H9 (cell line): ENCODE data around the gene DYRK1A. TPM values are rescaled to one million over a fixed set of nuclear protein-coding genes. Genes with fewer than 3 reads are reported as not detected.

Source experiments
- DNase-seq: peaks from one replicate; pipeline ENCODE4 v3.0.0-alpha.2; 2017
- H2AFZ ChIP-seq: one replicate; pipeline ENCODE4 v1.6.1; 2013; ENCODE audit warnings: mild to moderate bottlenecking, low read length, control low read depth, moderate library complexity
- H2AK5ac ChIP-seq: 2 replicates; pipeline ENCODE4 v1.6.1; 2013; ENCODE audit warnings: low read length, control low read depth, mixed read lengths; ENCODE audit not compliant: insufficient read length
- H2BK120ac ChIP-seq: one replicate; pipeline ENCODE4 v1.6.1; 2013; ENCODE audit warnings: low read depth, mild to moderate bottlenecking, low read length, control low read depth, inconsistent platforms; ENCODE audit not compliant: poor library complexity, severe bottlenecking
- H2BK12ac ChIP-seq: 2 replicates; pipeline ENCODE4 v1.6.1; 2013; ENCODE audit warnings: low read length, control low read depth, mixed read lengths, low read depth; ENCODE audit not compliant: insufficient read length
- H2BK15ac ChIP-seq: 2 replicates; pipeline ENCODE4 v1.6.1; 2013; ENCODE audit warnings: low read depth, low read length, control low read depth
- H2BK20ac ChIP-seq: one replicate; pipeline ENCODE4 v1.6.1; 2013; ENCODE audit warnings: low read depth, mild to moderate bottlenecking, low read length, control low read depth, inconsistent platforms; ENCODE audit not compliant: poor library complexity, severe bottlenecking
- H2BK5ac ChIP-seq: 2 replicates; pipeline ENCODE4 v1.6.1; 2013; ENCODE audit warnings: low read length, control low read depth, mixed read lengths; ENCODE audit not compliant: insufficient read length
- H3K14ac ChIP-seq: 2 replicates; pipeline ENCODE4 v1.6.1; 2013; ENCODE audit warnings: low read length, control low read depth; ENCODE audit not compliant: insufficient read depth
- H3K18ac ChIP-seq: 2 replicates; pipeline ENCODE4 v1.6.1; 2013; ENCODE audit warnings: low read depth, mild to moderate bottlenecking, mixed read lengths, low read length, control low read depth; ENCODE audit not compliant: insufficient read length
- H3K23ac ChIP-seq: 2 replicates; pipeline ENCODE4 v1.6.1; 2013; ENCODE audit warnings: low read length, control low read depth, mixed read lengths, low read depth; ENCODE audit not compliant: insufficient read length
- H3K23me2 ChIP-seq: 2 replicates; pipeline ENCODE4 v1.6.1; 2013; ENCODE audit warnings: low read depth, mild to moderate bottlenecking, mixed read lengths, low read length, control low read depth; ENCODE audit not compliant: insufficient read length, poor library complexity, severe bottlenecking
- H3K27ac ChIP-seq: 2 replicates; pipeline ENCODE4 v1.5.1; 2013; ENCODE audit warnings: low read length, control low read depth, mixed read lengths, low read depth; ENCODE audit not compliant: insufficient read length
- H3K27me3 ChIP-seq: 2 replicates; pipeline ENCODE4 v1.6.1; 2013; ENCODE audit warnings: low read length, control low read depth, inconsistent platforms; ENCODE audit not compliant: insufficient read depth
- H3K4ac ChIP-seq: 2 replicates; pipeline ENCODE4 v1.6.1; 2013; ENCODE audit warnings: low read depth, mild to moderate bottlenecking, control low read depth, inconsistent platforms, low read length, moderate library complexity
- H3K4me1 ChIP-seq: 2 replicates; pipeline ENCODE4 v1.6.1; 2013; ENCODE audit warnings: low read length, control low read depth, inconsistent platforms; ENCODE audit not compliant: insufficient read depth
- H3K4me2 ChIP-seq: 2 replicates; pipeline ENCODE4 v1.6.1; 2013; ENCODE audit warnings: low read length, control low read depth, mixed read lengths; ENCODE audit not compliant: insufficient read length, insufficient read depth
- H3K56ac ChIP-seq: 2 replicates; pipeline ENCODE4 v1.6.1; 2013; ENCODE audit warnings: low read depth, mild to moderate bottlenecking, mixed read lengths, low read length, control low read depth; ENCODE audit not compliant: insufficient read length
- H3K79me1 ChIP-seq: 2 replicates; pipeline ENCODE4 v1.6.1; 2013; ENCODE audit warnings: low read depth, mild to moderate bottlenecking, moderate library complexity, low read length, control low read depth, inconsistent platforms; ENCODE audit not compliant: insufficient read depth, poor library complexity, severe bottlenecking
- H3K79me2 ChIP-seq: 2 replicates; pipeline ENCODE4 v1.6.1; 2013; ENCODE audit warnings: low read length, control low read depth, inconsistent platforms; ENCODE audit not compliant: insufficient read depth
- H3K9ac ChIP-seq: 2 replicates; pipeline ENCODE4 v1.6.1; 2013; ENCODE audit warnings: low read length, control low read depth, mixed read lengths; ENCODE audit not compliant: insufficient read length; ENCODE audit errors: extremely low read depth
- H3K9me3 ChIP-seq: one replicate; pipeline ENCODE4 v1.6.1; 2013; ENCODE audit warnings: low read depth, low read length, inconsistent platforms; ENCODE audit not compliant: control insufficient read depth
- H3T11ph ChIP-seq: one replicate; pipeline ENCODE4 v1.6.1; 2013; ENCODE audit warnings: mild to moderate bottlenecking, low read length, control low read depth, inconsistent platforms
- H4K20me1 ChIP-seq: one replicate; pipeline ENCODE4 v1.6.1; 2013; ENCODE audit not compliant: control insufficient read depth, insufficient read length, insufficient read depth
- H4K5ac ChIP-seq: 2 replicates; pipeline ENCODE4 v1.6.1; 2013; ENCODE audit warnings: low read depth, mild to moderate bottlenecking, mixed read lengths, low read length, control low read depth; ENCODE audit not compliant: insufficient read length
- H4K8ac ChIP-seq: replicated peaks from 2 replicates; pipeline ENCODE4 v1.6.1; 2013; ENCODE audit warnings: low read length, control low read depth, mixed read lengths, low read depth; ENCODE audit not compliant: insufficient read length
- H4K91ac ChIP-seq: 2 replicates; pipeline ENCODE4 v1.6.1; 2013; ENCODE audit warnings: low read depth, mild to moderate bottlenecking, moderate library complexity, mixed read lengths, low read length, control low read depth; ENCODE audit not compliant: insufficient read length
- H3K27ac Mint-ChIP-seq, 3 experiments: 2 replicates in 2 of 3; 3 replicates in 1 of 3; pipeline ENCODE4 v1.8.0; 2020 to 2021; ENCODE audit warnings: mixed read lengths in 3 of 3, mild to moderate bottlenecking in 1 of 3, moderate library complexity in 1 of 3
- H3K27me3 Mint-ChIP-seq: 2 replicates; pipeline ENCODE4 v1.8.0; 2021; ENCODE audit warnings: low read depth, mild to moderate bottlenecking, moderate library complexity, mixed read lengths
- H3K36me3 Mint-ChIP-seq, 3 experiments: 2 replicates in 2 of 3; 3 replicates in 1 of 3; pipeline ENCODE4 v1.8.0; 2020 to 2021; ENCODE audit warnings: low read depth in 3 of 3, mixed read lengths in 3 of 3; ENCODE audit not compliant: insufficient read depth in 1 of 3
- H3K4me1 Mint-ChIP-seq, 2 experiments: 2 replicates each; pipeline ENCODE4 v1.8.0; 2020; ENCODE audit warnings: mixed read lengths in 2 of 2
- H3K4me3 Mint-ChIP-seq, 2 experiments: 2 replicates in 1 of 2; 3 replicates in 1 of 2; pipeline ENCODE4 v1.8.0; 2020 to 2021; ENCODE audit warnings: mild to moderate bottlenecking in 2 of 2, mixed read lengths in 2 of 2, moderate library complexity in 1 of 2
- H3K9me3 Mint-ChIP-seq, 2 experiments: 2 replicates in 1 of 2; 3 replicates in 1 of 2; pipeline ENCODE4 v1.8.0; 2020; ENCODE audit warnings: mild to moderate bottlenecking in 2 of 2, mixed read lengths in 2 of 2, moderate library complexity in 1 of 2
- WGBS: extraction: QIAGEN DNeasy Blood & Tissue Kit; methylation state at CpG from one replicate; pipeline ENCODE4 v1.1.7; 2013; ENCODE audit warnings: missing lambda C conversion rate, low lambda C conversion rate, mixed read lengths; ENCODE audit not compliant: insufficient read length; ENCODE audit errors: extremely low coverage; 5-methylcytosine and 5-hydroxymethylcytosine counted together
- total RNA-seq: library from RNA; stranded (reverse); gene quantifications from 2 replicates; pipeline ENCODE4 v1.2.1, GENCODE V29; 2021
- TF ChIP-seq, protein P1 (sequence below): fragments of 200-600 bp; sonication (generic); conservative IDR thresholded peaks from 3 replicates; pipeline ENCODE4 v1.8.0; 2021; ENCODE audit warnings: antibody characterized with exemption, mild to moderate bottlenecking

The DYRK1A gene
- total RNA-seq, 1 experiment from 2014 or later, result 73.6 TPM

DNA sequence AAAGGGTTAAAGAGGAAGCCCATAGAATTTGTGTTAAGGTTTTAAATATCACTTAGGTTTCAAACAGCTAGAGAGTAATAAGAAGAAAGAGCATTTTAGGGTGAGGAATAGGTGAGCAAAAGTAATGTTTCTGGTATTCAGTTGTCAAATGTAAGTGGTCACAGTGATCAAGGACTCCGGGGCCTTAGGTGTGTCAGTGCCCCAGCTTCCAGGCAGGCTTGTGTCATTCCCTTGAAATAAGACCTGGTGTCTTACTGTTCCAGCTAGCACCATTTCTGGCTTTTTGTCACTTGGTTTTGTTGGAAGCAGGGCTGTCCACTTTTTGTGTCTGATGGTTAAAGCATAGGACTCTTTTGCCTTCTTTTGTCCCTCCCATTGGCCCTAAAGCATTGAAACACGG lies 69.6 kb downstream of the DYRK1A start:
- H3K27me3 Mint-ChIP-seq, result no peaks in the 10 kb centered on the region
- H3K4me2 ChIP-seq, result no peak overlapping the region
- WGBS, result no CpG with 5 or more reads among the region's 2 CpGs

More for the DNA sequence above, 69.6 kb downstream of the DYRK1A start:
- peaks cover 16 to 22% (median 22%) of the 10 kb centered on the region in 3 experiments for H3K36me3 Mint-ChIP-seq
- H3K27ac ChIP-seq, result no peak overlapping the region
- no peak overlapping the region for H3K27ac Mint-ChIP-seq
- H3K9me3 Mint-ChIP-seq, result peaks cover 8 to 14% of the 10 kb centered on the region in 2 experiments
- no peak overlapping the region for H2BK12ac ChIP-seq
- H3K56ac ChIP-seq, result no peak overlapping the region
- no peak overlapping the region for H2BK5ac ChIP-seq
- H2BK20ac ChIP-seq, result no peak overlapping the region
- no peak overlapping the region for H3K4ac ChIP-seq
- no peak overlapping the region for H2BK120ac ChIP-seq
- no peak overlapping the region for H3K4me3 Mint-ChIP-seq
- H3K23ac ChIP-seq, result no peak overlapping the region
- no peak for DNase-seq
- no peak overlapping the region for H4K91ac ChIP-seq
- peaks cover 3% of the 10 kb centered on the region; the same call in 1 of the 2 replicates for H3K4me1 ChIP-seq
- H3K79me2 ChIP-seq, result peaks cover 31% of the 10 kb centered on the region; the same call in 1 of the 2 replicates
- no peaks in the 10 kb centered on the region for H3K27me3 ChIP-seq
- no peak overlapping the region for H4K8ac ChIP-seq
- no peak overlapping the region for H4K5ac ChIP-seq
- no peak overlapping the region for H3K14ac ChIP-seq
- H3K23me2 ChIP-seq, result no peaks in the 10 kb centered on the region
- TF ChIP-seq, protein P1, sequence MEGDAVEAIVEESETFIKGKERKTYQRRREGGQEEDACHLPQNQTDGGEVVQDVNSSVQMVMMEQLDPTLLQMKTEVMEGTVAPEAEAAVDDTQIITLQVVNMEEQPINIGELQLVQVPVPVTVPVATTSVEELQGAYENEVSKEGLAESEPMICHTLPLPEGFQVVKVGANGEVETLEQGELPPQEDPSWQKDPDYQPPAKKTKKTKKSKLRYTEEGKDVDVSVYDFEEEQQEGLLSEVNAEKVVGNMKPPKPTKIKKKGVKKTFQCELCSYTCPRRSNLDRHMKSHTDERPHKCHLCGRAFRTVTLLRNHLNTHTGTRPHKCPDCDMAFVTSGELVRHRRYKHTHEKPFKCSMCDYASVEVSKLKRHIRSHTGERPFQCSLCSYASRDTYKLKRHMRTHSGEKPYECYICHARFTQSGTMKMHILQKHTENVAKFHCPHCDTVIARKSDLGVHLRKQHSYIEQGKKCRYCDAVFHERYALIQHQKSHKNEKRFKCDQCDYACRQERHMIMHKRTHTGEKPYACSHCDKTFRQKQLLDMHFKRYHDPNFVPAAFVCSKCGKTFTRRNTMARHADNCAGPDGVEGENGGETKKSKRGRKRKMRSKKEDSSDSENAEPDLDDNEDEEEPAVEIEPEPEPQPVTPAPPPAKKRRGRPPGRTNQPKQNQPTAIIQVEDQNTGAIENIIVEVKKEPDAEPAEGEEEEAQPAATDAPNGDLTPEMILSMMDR, result no peak
- no peak overlapping the region for H2AFZ ChIP-seq
- peaks cover 26 to 27% of the 10 kb centered on the region in 2 experiments for H3K4me1 Mint-ChIP-seq
- no peak overlapping the region for H2BK15ac ChIP-seq
- no peak overlapping the region for H3K18ac ChIP-seq
- no peaks in the 10 kb centered on the region for H4K20me1 ChIP-seq
- no peaks in the 10 kb centered on the region for H3K9me3 ChIP-seq
- no peak overlapping the region for H3K9ac ChIP-seq
- no peak overlapping the region for H3T11ph ChIP-seq
- H2AK5ac ChIP-seq, result no peak overlapping the region
- H3K79me1 ChIP-seq, result no peaks in the 10 kb centered on the region
